ENCODE measurements around the gene ZNF140.

Gene ZNF140

DNA sequence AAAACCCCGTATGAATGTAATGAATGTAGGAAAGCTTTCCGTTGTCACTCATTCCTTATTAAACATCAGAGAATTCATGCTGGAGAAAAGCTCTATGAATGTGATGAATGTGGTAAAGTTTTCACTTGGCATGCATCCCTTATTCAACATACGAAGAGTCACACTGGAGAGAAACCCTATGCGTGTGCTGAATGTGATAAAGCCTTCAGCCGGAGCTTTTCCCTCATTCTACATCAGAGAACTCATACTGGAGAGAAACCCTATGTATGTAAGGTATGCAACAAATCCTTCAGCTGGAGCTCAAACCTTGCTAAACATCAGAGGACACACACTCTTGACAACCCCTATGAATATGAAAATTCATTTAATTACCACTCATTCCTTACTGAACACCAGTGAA lies 25.5 kb downstream of the ZNF140 start:
- peaks cover 40% of the 10 kb centered on the region for H3K9me3 ChIP-seq
- H3K36me3 ChIP-seq (replicated peaks): peaks cover 23% of the 10 kb centered on the region
- no peak for DNase-seq (ENCODE audit: low spot score in 2 of 2)
- no peaks in the 10 kb centered on the region for H3K4me1 ChIP-seq
- no peaks in the 10 kb centered on the region for H3K27me3 ChIP-seq (ENCODE audit: low read depth)
- H3K4me3 ChIP-seq: no peak overlapping the region
- in situ Hi-C loops (cut with MboI; ENCODE audit: low sequenced_read_pairs): no loop called here

DNA sequence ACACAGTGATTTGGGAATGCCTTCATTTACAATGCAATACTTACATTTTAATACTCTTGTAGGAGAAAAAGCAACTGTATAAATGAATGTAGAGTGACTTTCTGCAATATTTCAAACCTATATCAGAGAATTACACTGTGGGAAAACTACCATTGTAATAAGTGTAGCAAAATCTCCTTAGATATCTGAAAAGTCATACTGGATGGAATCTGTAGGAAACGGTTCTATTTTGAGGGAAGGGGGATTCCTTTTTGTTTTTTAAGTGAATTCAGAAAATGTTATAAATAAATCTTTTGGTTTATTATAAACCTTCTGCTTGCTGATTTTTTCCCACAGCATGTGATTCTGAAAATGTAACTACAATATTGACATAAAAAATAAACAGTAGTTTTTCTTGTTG lies 26.4 kb downstream of the ZNF140 start:
- H3K4me3 ChIP-seq: no peak overlapping the region
- H3K27me3 ChIP-seq (ENCODE audit: low read depth): no peaks in the 10 kb centered on the region
- no peaks in the 10 kb centered on the region for H3K4me1 ChIP-seq
- DNase-seq (ENCODE audit: low spot score in 2 of 2): no peak
- peaks cover 23% of the 10 kb centered on the region for H3K36me3 ChIP-seq (replicated peaks)
- H3K9me3 ChIP-seq: peaks cover 40% of the 10 kb centered on the region
- in situ Hi-C loops (cut with MboI; ENCODE audit: low sequenced_read_pairs): no loop called here

DNA sequence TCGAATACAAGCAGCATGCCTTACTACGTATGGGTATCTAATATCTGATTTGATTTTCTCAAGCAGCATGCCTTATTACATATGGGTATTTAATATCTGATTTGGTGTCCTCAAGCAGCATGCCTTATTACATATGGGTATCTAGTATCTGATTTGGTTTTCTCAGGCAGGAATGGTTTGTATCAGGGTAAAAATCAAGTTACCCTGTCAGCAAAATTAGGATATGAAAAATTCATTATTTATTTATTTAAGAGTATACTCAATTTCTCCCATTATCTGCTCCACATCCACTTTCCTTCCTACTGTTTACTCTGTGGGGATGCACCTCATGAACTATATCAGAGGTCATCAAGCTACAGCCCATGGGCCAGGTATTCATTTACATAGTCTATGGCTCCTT lies 27.4 kb downstream of the ZNF140 start:
- in situ Hi-C loops (cut with MboI; ENCODE audit: low sequenced_read_pairs): no loop called here
- no peaks in the 10 kb centered on the region for H3K4me1 ChIP-seq
- H3K9me3 ChIP-seq: peaks cover 44% of the 10 kb centered on the region
- no peak for DNase-seq (ENCODE audit: low spot score in 2 of 2)
- peaks cover 23% of the 10 kb centered on the region for H3K36me3 ChIP-seq (replicated peaks)
- no peak overlapping the region for H3K4me3 ChIP-seq
- H3K27me3 ChIP-seq (ENCODE audit: low read depth): no peaks in the 10 kb centered on the region

DNA sequence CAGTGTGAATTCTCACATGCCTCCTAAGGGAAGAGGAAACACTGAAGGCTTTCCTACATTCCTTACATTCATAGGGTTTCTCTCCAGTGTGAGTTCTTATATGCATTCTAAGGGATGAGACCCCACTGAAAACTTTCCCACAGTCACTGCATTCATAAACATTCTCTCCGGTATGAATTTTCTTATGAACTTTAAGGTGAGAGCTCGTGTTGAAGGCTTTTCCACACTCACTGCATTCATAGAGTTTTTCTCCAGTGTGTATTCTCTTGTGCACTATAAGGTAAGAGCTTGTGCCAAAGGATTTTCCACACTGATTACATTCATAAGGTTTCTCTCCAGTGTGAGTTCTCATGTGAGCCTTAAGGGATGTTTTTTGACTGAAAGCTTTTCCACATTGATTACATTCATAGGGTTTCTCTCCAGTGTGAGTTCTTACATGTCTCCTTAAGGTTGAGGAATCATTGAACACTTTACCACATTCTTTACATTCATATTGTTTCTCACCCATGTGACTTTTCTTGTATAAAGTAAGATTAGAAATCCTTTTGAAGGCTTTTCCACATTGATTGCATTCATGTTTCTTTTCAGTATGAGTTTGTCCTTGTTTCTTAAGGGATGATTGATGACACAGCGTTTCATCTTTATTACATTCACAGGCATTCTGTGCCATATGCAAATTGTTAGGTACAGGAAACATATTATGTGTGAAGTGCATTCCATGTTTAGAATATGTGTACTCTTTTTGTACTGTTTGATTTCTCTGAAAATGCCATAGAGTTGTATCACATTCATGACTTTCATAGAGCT lies 39.9 kb downstream of the ZNF140 start:
- Histone ChIP-seq H3K36me3 (replicated peaks) (peaks cover 11% of the 10 kb centered on the region; the same call in 1 of the 2 replicates), H3K27me3 (ENCODE audit: low read depth) (no peaks in the 10 kb centered on the region), H3K4me1 (no peaks in the 10 kb centered on the region), H3K9me3 (peaks cover 38% of the 10 kb centered on the region), H3K4me3 (no peak overlapping the region)
- in situ Hi-C loops (cut with MboI; ENCODE audit: low sequenced_read_pairs): no loop called here
- DNase-seq (ENCODE audit: low spot score in 2 of 2): no peak

DNA sequence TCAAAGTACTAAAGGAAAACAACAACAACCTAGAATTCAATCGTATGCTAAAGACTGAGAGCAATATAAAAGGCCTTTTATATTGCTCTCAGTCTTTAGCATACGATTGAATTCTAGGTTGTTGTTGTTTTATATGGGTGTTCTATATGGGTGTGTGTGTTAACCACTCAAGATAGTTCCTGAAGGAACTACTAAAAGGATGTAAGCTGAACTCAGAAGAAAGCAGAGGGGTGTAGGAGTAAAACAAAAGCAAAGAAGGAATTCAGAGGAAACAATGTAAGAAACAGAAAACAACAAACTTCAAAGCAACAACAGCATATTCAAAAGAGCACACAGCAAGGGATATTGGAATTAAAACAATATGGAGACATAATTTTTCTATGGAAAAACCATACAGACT lies 44.0 kb downstream of the ZNF140 start:
- Histone ChIP-seq H3K4me3 (no peak overlapping the region), H3K27me3 (ENCODE audit: low read depth) (no peaks in the 10 kb centered on the region), H3K36me3 (replicated peaks) (peaks cover 11% of the 10 kb centered on the region), H3K4me1 (no peaks in the 10 kb centered on the region; the same call in none of the 2 replicates), H3K9me3 (peaks cover 30% of the 10 kb centered on the region)
- DNase-seq (ENCODE audit: low spot score in 2 of 2): no peak
- in situ Hi-C loops (cut with MboI; ENCODE audit: low sequenced_read_pairs): no loop called here

DNA sequence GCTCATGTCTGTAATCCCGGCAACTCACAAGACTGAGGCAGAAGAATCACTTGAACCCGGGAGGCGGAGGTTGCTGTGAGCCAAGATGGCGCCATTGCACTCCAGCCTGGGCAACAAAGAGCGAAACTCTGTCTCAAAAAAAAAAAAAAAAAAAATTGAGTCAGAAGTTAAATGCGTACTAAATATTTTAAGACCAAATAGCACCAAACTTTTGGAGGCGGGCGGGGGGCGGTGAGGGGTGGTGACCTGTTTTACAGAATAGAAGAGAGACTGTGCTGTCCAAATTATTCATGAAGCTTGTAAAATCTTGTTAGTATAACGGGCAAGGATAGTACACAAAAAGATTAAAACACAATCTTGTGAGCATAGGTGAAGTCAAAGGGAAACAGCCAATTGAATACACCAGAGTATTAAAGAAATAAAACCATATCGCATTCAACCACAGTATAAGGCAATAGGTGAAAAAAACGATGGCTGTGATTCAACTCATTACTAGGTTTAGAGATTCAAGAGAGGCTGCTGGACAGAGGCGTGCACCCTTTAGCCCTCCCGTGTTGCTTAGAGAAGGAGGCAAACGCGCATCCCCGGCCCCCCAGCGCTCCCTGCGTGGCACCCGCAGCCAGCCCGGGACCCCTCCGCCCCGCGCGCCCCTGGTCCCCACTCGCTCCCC lies 48.8 kb downstream of the ZNF140 start:
- peak; percentile 16 to 27 for DNase-seq (ENCODE audit: low spot score in 2 of 2)
- peak overlapping the region; percentile 89 for H3K4me3 ChIP-seq
- peaks cover 3% of the 10 kb centered on the region; the same call in 1 of the 2 replicates for H3K36me3 ChIP-seq (replicated peaks)
- peaks cover 12% of the 10 kb centered on the region for H3K9me3 ChIP-seq
- H3K4me1 ChIP-seq: peaks cover 2% of the 10 kb centered on the region
- H3K27me3 ChIP-seq (ENCODE audit: low read depth): no peaks in the 10 kb centered on the region
- in situ Hi-C loops (cut with MboI; ENCODE audit: low sequenced_read_pairs): no loop called here

DNA sequence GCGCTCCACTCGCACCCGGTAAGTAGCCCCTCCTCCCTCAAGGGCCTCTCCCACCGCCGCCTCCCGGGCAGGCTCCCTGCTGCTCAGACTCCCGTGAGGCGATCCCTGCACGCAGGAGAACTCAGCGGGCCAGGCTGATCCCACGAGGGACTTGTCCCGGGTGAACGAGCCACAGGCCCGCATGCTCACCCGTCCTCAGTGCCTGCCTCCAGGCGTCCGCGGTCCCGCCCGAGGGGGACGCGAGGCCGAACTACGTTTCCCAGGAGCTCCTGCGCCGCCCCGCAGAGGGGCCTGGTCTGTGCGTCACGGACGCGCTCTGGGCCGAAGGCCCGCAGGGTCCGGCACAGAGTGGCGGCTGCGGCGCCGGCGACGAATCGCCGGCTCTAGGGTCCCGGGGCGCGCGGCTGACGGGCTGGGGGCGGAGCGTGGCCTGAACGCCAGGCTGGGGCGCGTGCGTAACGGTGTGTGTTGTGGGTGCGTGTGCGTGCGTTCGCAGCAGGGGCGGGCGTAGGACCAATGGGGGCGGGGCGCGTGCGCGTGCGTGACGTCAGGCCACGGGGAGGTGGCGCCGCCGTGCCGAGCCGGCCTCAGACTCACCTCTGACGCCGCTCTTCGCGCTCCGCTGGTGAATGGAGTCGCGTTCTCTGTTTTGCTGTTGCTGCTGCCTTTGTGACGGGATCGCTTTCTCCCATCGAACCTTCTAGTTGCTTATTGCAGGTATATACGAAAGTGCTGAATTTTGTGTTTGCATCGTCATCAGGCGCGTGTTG lies 49.5 kb downstream of the ZNF140 start, which contains the start of the genes ZNF10 and ZNF891:
Gene ZNF10 (plus strand): TSS at position 590 of the 770 bp plus-strand sequence. CDS start 13,866 bp downstream, outside the sequence.
Gene ZNF891 (minus strand): TSS at position 237 of the 770 bp plus-strand sequence. CDS start 8,356 bp downstream, outside the sequence.
- Histone ChIP-seq H3K36me3 (replicated peaks) (peaks cover 3% of the 10 kb centered on the region; the same call in 1 of the 2 replicates), H3K9me3 (peaks cover 9% of the 10 kb centered on the region), H3K4me3 (peak within 1 kb of the TSS; percentile 89), H3K27me3 (ENCODE audit: low read depth) (no peaks in the 10 kb centered on the region), H3K4me1 (peaks cover 2% of the 10 kb centered on the region)
- peak; percentile 87 to 97 for DNase-seq (ENCODE audit: low spot score in 2 of 2)
- in situ Hi-C loops (cut with MboI; ENCODE audit: low sequenced_read_pairs): no loop called here

DNA sequence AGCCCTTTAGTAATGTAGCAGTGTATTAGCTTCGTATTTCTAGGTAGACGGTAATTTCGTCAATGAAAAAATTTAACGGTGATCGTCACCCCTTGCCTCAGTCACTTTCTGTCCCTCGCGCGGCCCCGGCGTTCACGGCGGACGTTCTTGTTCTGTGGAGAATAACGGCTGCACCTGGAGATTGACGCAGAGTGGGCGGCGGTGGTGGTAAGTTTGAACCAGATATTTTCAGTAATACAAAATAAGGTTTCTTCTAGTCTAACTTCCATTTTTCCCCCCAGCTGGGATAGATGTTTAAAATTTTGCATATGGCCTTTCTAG lies 50.0 kb downstream of the ZNF140 start:
- peaks cover 2% of the 10 kb centered on the region for H3K4me1 ChIP-seq
- H3K9me3 ChIP-seq: peaks cover 4% of the 10 kb centered on the region
- in situ Hi-C loops (cut with MboI; ENCODE audit: low sequenced_read_pairs): no loop called here
- no peaks in the 10 kb centered on the region for H3K27me3 ChIP-seq (ENCODE audit: low read depth)
- H3K4me3 ChIP-seq: peak overlapping the region; percentile 89
- DNase-seq (ENCODE audit: low spot score in 2 of 2): peak in 1 of 2 experiments; percentile 44
- peaks cover 3% of the 10 kb centered on the region; the same call in 1 of the 2 replicates for H3K36me3 ChIP-seq (replicated peaks)

DNA sequence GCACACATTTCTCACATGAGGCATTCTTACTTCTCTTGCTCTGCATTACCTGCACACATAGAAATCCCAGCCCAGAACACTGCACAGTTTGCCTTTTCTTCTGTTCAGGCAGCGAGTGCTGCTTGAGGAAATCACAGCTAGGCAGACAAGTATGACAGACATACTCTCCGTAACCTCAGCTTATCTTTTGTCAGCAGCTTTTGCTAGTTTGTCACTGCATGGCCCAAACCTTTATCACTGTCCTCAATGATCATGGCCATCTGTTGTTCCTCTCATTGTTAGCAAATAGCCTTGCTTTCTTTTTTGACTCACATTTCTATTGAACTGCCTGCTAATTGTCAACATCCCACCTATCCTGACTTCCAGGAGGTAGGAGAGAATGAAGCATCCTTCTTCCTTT lies 55.0 kb downstream of the ZNF140 start:
- no peak for DNase-seq (ENCODE audit: low spot score in 2 of 2)
- peaks cover 4% of the 10 kb centered on the region; the same call in 1 of the 2 replicates for H3K9me3 ChIP-seq
- H3K4me3 ChIP-seq: no peak overlapping the region
- peaks cover 11% of the 10 kb centered on the region for H3K36me3 ChIP-seq (replicated peaks)
- no peaks in the 10 kb centered on the region for H3K27me3 ChIP-seq (ENCODE audit: low read depth)
- peaks cover 2% of the 10 kb centered on the region; the same call in 1 of the 2 replicates for H3K4me1 ChIP-seq
- in situ Hi-C loops (cut with MboI; ENCODE audit: low sequenced_read_pairs): no loop called here

DNA sequence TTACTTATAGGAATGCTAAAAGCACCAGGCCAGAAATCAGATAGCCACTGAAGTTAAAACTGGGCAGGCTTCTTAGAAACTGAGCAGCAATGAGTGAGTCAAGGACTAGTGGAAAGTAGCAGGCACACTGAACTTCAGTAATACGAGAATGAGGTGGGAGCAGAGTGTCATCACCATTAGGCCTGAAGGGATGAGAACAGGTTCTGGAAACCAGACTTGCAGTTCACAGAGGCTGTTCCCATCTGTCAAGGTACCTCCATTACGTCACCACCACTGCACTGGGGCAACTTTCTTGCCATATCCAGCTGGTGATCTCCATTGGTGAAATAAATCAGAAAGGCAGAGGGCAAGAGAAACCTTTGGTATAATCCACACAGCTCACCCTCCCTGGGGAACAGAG lies 65.3 kb downstream of the ZNF140 start:
- Histone ChIP-seq H3K4me1 (no peaks in the 10 kb centered on the region), H3K27me3 (ENCODE audit: low read depth) (no peaks in the 10 kb centered on the region), H3K9me3 (peaks cover 6% of the 10 kb centered on the region), H3K4me3 (no peak overlapping the region), H3K36me3 (replicated peaks) (peaks cover 6% of the 10 kb centered on the region)
- DNase-seq (ENCODE audit: low spot score in 2 of 2): no peak
- in situ Hi-C loops (cut with MboI; ENCODE audit: low sequenced_read_pairs): no loop called here

DNA sequence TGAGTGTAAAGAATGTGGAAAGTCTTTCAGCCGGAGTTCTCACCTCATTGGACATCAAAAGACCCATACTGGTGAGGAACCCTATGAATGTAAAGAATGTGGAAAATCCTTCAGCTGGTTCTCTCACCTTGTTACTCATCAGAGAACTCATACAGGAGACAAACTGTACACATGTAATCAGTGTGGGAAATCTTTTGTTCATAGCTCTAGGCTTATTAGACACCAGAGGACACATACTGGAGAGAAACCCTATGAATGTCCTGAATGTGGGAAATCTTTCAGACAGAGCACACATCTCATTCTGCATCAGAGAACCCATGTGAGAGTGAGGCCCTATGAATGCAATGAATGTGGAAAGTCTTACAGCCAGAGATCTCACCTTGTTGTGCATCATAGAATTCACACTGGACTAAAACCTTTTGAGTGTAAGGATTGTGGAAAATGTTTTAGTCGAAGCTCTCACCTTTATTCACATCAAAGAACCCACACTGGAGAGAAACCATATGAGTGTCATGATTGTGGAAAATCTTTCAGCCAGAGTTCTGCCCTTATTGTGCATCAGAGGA lies 75.5 kb downstream of the ZNF140 start:
- no peak for DNase-seq (ENCODE audit: low spot score in 2 of 2)
- peaks cover 48% of the 10 kb centered on the region for H3K36me3 ChIP-seq (replicated peaks)
- in situ Hi-C loops (cut with MboI; ENCODE audit: low sequenced_read_pairs): no loop called here
- no peaks in the 10 kb centered on the region for H3K27me3 ChIP-seq (ENCODE audit: low read depth)
- H3K4me1 ChIP-seq: no peaks in the 10 kb centered on the region
- H3K4me3 ChIP-seq: no peak overlapping the region
- H3K9me3 ChIP-seq: peaks cover 22% of the 10 kb centered on the region
